ENCODE data around the gene RAB11FIP4. TPM values are rescaled to one million over a fixed set of nuclear protein-coding genes. Genes with fewer than 3 reads are reported as not detected.

Gene RAB11FIP4
- total and polyA plus RNA-seq, 8 donors = 4.7 to 121 (median 11.7) TPM

DNA sequence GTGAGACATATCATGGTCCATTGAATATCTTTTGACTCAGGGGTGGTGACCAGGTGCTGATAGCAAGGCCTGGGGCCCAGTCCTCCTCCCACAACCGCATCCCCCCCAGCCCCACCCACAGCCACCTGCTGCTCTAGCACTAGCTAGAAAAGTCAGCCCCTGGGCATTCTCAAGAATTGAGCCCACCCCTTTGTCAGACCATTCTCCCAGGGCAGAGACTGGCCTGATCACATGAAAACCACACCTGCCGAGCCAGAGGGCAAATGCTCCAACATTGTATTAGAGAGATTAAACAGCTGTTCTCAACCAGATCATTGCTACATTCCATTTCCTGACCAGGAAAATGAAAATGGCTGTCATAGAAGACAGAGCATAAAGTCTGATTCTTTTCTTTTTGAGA, 62.4 kb downstream of the RAB11FIP4 start:
- no peak overlapping the region for H3K27ac ChIP-seq
- no peak for TF ChIP-seq POLR2AphosphoS5 (IDR thresholded peaks at IDR 0.05)
- 40 to 69% (median 57%) methylated on average over 1 to 2 of the region's 2 CpGs for WGBS, 5 donors
- DNase-seq = peak in 1 of 2 donors; percentile 46
- no peaks in the 10 kb centered on the region for H3K36me3 ChIP-seq
- intact Hi-C loops (cut with DNase I; ENCODE audit: low total_unique reads) = no loop called here
- H3K4me1 ChIP-seq = peaks cover 0 to 4% (median 0%) of the 10 kb centered on the region in 4 donors
- H3K9me3 ChIP-seq = no peaks in the 10 kb centered on the region
- no peaks in the 10 kb centered on the region for H3K27me3 ChIP-seq
- H3K4me3 ChIP-seq = no peak overlapping the region

DNA sequence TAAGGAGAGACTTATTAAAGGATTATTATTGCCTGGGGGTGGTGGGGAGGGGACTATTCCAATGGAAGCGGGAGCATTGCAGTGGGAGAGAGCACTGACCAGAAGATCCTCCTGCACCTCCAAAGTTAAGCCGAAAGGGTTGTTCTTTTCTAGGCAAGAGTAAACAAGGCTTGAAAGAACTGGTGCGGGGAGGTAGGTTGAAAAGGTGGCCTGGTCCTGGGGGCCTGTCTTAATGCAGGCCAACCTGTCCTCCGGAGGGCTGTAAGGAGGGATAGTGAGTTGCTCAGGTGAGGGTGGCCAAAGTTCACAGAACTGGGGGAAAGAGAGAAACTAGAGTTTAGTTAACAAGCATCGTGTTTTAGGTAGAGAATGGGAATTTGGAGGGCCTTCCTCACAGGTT, 65.3 kb downstream of the RAB11FIP4 start:
- no peaks in the 10 kb centered on the region for H3K36me3 ChIP-seq
- H3K27ac ChIP-seq = no peak overlapping the region
- TF ChIP-seq POLR2A (IDR thresholded peaks at IDR 0.05) = no peak
- no peak for TF ChIP-seq EP300 (IDR thresholded peaks at IDR 0.05)
- TF ChIP-seq POLR2AphosphoS5 (IDR thresholded peaks at IDR 0.05) = no peak
- TF ChIP-seq, protein P1, sequence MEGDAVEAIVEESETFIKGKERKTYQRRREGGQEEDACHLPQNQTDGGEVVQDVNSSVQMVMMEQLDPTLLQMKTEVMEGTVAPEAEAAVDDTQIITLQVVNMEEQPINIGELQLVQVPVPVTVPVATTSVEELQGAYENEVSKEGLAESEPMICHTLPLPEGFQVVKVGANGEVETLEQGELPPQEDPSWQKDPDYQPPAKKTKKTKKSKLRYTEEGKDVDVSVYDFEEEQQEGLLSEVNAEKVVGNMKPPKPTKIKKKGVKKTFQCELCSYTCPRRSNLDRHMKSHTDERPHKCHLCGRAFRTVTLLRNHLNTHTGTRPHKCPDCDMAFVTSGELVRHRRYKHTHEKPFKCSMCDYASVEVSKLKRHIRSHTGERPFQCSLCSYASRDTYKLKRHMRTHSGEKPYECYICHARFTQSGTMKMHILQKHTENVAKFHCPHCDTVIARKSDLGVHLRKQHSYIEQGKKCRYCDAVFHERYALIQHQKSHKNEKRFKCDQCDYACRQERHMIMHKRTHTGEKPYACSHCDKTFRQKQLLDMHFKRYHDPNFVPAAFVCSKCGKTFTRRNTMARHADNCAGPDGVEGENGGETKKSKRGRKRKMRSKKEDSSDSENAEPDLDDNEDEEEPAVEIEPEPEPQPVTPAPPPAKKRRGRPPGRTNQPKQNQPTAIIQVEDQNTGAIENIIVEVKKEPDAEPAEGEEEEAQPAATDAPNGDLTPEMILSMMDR (IDR thresholded peaks at IDR 0.05) = no peak
- WGBS, 5 donors = 62 to 77% (median 72%) methylated on average over 5 of the region's 5 CpGs
- H3K4me1 ChIP-seq = peaks cover 0 to 4% (median 0%) of the 10 kb centered on the region in 4 donors
- intact Hi-C loops (cut with DNase I; ENCODE audit: low total_unique reads) = no loop called here
- no peaks in the 10 kb centered on the region for H3K9me3 ChIP-seq
- no peaks in the 10 kb centered on the region for H3K27me3 ChIP-seq
- DNase-seq = no peak
- no peak overlapping the region for H3K4me3 ChIP-seq

DNA sequence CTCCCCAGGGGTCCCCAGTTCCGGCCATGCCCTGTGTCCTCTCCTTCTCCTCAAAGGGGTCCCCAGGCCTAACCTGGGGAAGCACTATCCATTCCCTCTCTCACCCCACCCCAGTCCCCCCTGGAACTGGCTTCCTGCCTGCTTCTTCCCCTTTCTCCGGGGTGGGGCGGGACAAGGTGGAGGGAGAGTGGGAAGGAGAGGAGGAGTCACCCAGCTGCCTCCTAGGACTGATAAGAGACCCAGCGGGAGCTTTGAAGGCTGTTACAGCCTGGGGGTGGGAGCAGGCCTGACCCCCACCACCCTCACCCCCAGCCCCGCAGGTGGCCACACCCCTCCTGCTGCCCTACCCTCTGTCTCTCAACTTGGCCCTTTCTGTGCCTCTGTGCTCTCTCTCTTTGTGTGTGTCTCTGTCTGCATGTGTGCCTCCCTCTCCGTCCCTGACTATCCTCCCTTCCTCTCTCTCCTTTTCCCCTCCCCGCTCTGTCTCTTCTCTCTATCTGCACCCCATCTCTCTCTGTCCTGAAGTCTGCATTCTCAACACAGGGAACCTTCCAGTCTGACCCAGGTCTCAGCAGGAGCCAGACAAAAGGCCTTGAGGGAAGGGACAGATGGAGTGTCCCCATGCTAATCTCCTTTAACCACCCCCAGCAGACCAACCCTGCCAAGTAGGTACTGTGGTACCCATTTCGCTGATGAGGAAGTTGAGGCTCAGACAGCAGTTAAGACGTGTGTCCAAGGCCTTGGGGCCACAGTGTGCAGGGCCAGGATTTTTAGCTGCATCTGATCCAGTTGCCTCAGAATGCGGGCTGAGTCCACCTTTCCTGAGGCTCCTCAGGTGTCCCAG, 66.1 kb downstream of the RAB11FIP4 start:
- no peaks in the 10 kb centered on the region for H3K9me3 ChIP-seq
- no peaks in the 10 kb centered on the region for H3K4me1 ChIP-seq
- WGBS, 5 donors = 55 to 78% (median 65%) methylated on average over 9 to 10 of the region's 10 CpGs
- no peaks in the 10 kb centered on the region for H3K27me3 ChIP-seq
- no peak overlapping the region for H3K27ac ChIP-seq
- DNase-seq = peak in 1 of 2 donors; percentile 36
- no peak overlapping the region for H3K4me3 ChIP-seq
- H3K36me3 ChIP-seq = no peaks in the 10 kb centered on the region
- intact Hi-C loops (cut with DNase I; ENCODE audit: low total_unique reads) = no loop called here
- TF ChIP-seq POLR2A (IDR thresholded peaks at IDR 0.05) = no peak
- TF ChIP-seq POLR2AphosphoS5 (IDR thresholded peaks at IDR 0.05) = no peak

DNA sequence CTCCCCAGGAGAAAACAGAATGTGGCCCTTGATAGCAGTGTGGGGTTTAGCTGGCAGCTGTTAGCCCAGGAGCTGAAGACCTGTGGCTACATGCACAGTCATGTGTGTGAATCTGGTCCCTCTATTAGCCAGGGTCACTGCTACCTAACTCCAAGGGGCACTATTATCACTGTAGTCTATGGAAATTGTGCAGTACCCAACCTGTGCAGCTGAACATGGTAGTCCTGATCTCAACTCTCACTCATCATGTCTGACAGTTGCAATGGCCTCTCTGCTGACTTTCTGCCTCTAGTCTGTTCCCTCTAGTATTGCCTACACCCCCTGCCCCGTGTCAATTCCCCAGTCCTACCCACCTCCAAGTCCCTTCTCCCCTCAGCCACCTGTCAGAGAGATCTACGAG, 67.4 kb downstream of the RAB11FIP4 start:
- no peaks in the 10 kb centered on the region for H3K36me3 ChIP-seq
- H3K27me3 ChIP-seq = no peaks in the 10 kb centered on the region
- no peak overlapping the region for H3K27ac ChIP-seq
- DNase-seq = no peak
- H3K4me3 ChIP-seq = no peak overlapping the region
- TF ChIP-seq POLR2AphosphoS5 (IDR thresholded peaks at IDR 0.05) = no peak
- TF ChIP-seq, protein P1 (IDR thresholded peaks at IDR 0.05) = no peak
- no peak for TF ChIP-seq POLR2A (IDR thresholded peaks at IDR 0.05)
- TF ChIP-seq EP300 (IDR thresholded peaks at IDR 0.05) = no peak
- intact Hi-C loops (cut with DNase I; ENCODE audit: low total_unique reads) = no loop called here
- H3K9me3 ChIP-seq = no peaks in the 10 kb centered on the region
- no peaks in the 10 kb centered on the region for H3K4me1 ChIP-seq
- 68 to 83% (median 73%) methylated on average over 2 of the region's 2 CpGs for WGBS, 5 donors

DNA sequence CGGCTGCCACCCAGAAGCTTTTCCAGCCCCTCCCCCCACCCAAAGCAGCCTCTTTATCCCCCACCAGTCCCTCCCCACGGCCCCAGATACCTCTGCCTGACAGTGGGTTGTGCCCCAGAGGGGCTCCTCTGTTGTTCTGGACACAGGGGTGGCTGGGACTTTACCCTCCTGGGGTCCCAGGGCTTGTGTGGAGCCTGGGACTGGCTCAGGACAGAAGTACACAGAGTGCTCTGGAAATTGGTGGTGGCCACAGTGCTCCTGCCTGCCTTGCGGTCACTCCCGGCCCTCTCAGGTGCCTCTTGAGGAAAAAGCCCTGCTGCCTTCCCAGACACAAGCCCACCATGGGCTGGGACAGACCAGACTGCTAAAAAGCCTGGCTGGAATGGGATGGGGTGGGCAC, 68.2 kb downstream of the RAB11FIP4 start:
- H3K4me3 ChIP-seq = no peak overlapping the region

More for the DNA sequence above, 68.2 kb downstream of the RAB11FIP4 start:
- intact Hi-C loops (cut with DNase I; ENCODE audit: low total_unique reads) = no loop called here
- no peaks in the 10 kb centered on the region for H3K27me3 ChIP-seq
- no peaks in the 10 kb centered on the region for H3K36me3 ChIP-seq
- H3K4me1 ChIP-seq = no peaks in the 10 kb centered on the region
- TF ChIP-seq POLR2A (IDR thresholded peaks at IDR 0.05) (no peak), EP300 (IDR thresholded peaks at IDR 0.05) (no peak), POLR2AphosphoS5 (IDR thresholded peaks at IDR 0.05) (no peak)
- TF ChIP-seq, protein P1 (IDR thresholded peaks at IDR 0.05) = no peak
- 39 to 78% (median 60%) methylated on average over 2 to 4 of the region's 4 CpGs for WGBS, 5 donors
- no peaks in the 10 kb centered on the region for H3K9me3 ChIP-seq
- no peak overlapping the region for H3K27ac ChIP-seq
- no peak for DNase-seq

Measured in stomach (tissue), 9 donors.